ENCODE measurements around the gene IFI27L2. TPM values are rescaled to one million over a fixed set of nuclear protein-coding genes. Genes with fewer than 3 reads are reported as not detected.

Gene IFI27L2
- total and polyA plus RNA-seq, 2 donors (not counting 1 experiment from before 2014, with no cell fraction given): 91.4 to 225 TPM

DNA sequence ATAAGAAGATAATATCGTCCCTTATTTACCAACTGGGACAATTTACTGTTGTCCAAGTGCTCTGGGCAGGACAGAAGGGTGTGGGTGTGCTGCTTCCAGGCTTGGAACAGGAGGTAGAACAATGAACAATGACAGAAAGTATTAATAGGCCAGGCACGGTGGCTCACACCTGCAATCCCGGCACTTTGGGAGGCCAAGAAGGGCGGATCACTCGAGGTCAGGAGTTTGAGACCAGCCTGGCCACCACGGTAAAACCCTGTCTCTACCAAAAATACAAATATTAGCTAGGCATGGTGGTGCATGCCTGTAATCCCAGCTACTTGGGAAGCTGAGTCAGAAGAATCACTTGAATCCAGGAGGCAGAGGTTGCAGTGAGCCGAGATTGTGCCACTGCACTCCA is 16.3 kb downstream of the IFI27L2 start:
- no peak overlapping the region for H3K9ac ChIP-seq (ENCODE audit: insufficient read depth, low read length)
- H3K9me3 ChIP-seq (ENCODE audit: control insufficient read depth, insufficient read depth, low read depth, low read length): no peaks in the 10 kb centered on the region
- H3K27me3 ChIP-seq (ENCODE audit: control insufficient read depth, insufficient read depth, low read length): peaks cover 3% of the 10 kb centered on the region
- H3K79me2 ChIP-seq (ENCODE audit: control insufficient read depth, insufficient read depth, low read length): no peaks in the 10 kb centered on the region
- DNase-seq (ENCODE audit: low read depth in 2 of 2): no peak
- no peak overlapping the region for H2AFZ ChIP-seq (ENCODE audit: low read length)
- no peak overlapping the region for H3K4me3 ChIP-seq (replicated peaks in 1 of 4; ENCODE audit: control extremely low read depth in 1 of 4, insufficient read depth in 1 of 4, low read depth in 3 of 4, low read length in 4 of 4)
- TF ChIP-seq, protein P1, sequence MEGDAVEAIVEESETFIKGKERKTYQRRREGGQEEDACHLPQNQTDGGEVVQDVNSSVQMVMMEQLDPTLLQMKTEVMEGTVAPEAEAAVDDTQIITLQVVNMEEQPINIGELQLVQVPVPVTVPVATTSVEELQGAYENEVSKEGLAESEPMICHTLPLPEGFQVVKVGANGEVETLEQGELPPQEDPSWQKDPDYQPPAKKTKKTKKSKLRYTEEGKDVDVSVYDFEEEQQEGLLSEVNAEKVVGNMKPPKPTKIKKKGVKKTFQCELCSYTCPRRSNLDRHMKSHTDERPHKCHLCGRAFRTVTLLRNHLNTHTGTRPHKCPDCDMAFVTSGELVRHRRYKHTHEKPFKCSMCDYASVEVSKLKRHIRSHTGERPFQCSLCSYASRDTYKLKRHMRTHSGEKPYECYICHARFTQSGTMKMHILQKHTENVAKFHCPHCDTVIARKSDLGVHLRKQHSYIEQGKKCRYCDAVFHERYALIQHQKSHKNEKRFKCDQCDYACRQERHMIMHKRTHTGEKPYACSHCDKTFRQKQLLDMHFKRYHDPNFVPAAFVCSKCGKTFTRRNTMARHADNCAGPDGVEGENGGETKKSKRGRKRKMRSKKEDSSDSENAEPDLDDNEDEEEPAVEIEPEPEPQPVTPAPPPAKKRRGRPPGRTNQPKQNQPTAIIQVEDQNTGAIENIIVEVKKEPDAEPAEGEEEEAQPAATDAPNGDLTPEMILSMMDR (conservative IDR thresholded peaks at IDR 0.05 in 1 of 2, IDR thresholded peaks at IDR 0.05 in 1 of 2; ENCODE audit: low read depth in 1 of 2, low read length in 2 of 2): no peak
- no peak for TF ChIP-seq EZH2 (IDR thresholded peaks at IDR 0.05; ENCODE audit: low read length, missing control alignments)
- no peaks in the 10 kb centered on the region for H3K36me3 ChIP-seq (ENCODE audit: control insufficient read depth, insufficient read depth, low read length)
- no peaks in the 10 kb centered on the region for H4K20me1 ChIP-seq (ENCODE audit: control insufficient read depth, extremely low read depth, insufficient read depth, low read length)
- H3K27ac ChIP-seq (ENCODE audit: insufficient read depth, low read length): no peak overlapping the region
- H3K4me1 ChIP-seq (ENCODE audit: control insufficient read depth, extremely low read depth, insufficient read depth, low read length): no peaks in the 10 kb centered on the region
- H3K4me2 ChIP-seq (ENCODE audit: extremely low read depth, insufficient read depth, low read length): no peak overlapping the region

- no peaks in the 10 kb centered on the region for H3K36me3 ChIP-seq (ENCODE audit: control insufficient read depth, insufficient read depth, low read length)
- H3K27me3 ChIP-seq (ENCODE audit: control insufficient read depth, insufficient read depth, low read length): peaks cover 3% of the 10 kb centered on the region
- H3K79me2 ChIP-seq (ENCODE audit: control insufficient read depth, insufficient read depth, low read length): no peaks in the 10 kb centered on the region
- TF ChIP-seq, protein P1 (conservative IDR thresholded peaks at IDR 0.05 in 1 of 2, IDR thresholded peaks at IDR 0.05 in 1 of 2; ENCODE audit: low read depth in 1 of 2, low read length in 2 of 2): no peak
- no peak for TF ChIP-seq EZH2 (IDR thresholded peaks at IDR 0.05; ENCODE audit: low read length, missing control alignments)
- no peak overlapping the region for H2AFZ ChIP-seq (ENCODE audit: low read length)
- no peaks in the 10 kb centered on the region for H4K20me1 ChIP-seq (ENCODE audit: control insufficient read depth, extremely low read depth, insufficient read depth, low read length)
- no peak overlapping the region for H3K27ac ChIP-seq (ENCODE audit: insufficient read depth, low read length)
- no peak overlapping the region for H3K9ac ChIP-seq (ENCODE audit: insufficient read depth, low read length)
- DNase-seq (ENCODE audit: low read depth in 2 of 2): no peak
- no peaks in the 10 kb centered on the region for H3K4me1 ChIP-seq (ENCODE audit: control insufficient read depth, extremely low read depth, insufficient read depth, low read length)
- H3K4me3 ChIP-seq (replicated peaks in 1 of 4; ENCODE audit: control extremely low read depth in 1 of 4, insufficient read depth in 1 of 4, low read depth in 3 of 4, low read length in 4 of 4): no peak overlapping the region
- H3K4me2 ChIP-seq (ENCODE audit: extremely low read depth, insufficient read depth, low read length): no peak overlapping the region
- no peaks in the 10 kb centered on the region for H3K9me3 ChIP-seq (ENCODE audit: control insufficient read depth, insufficient read depth, low read depth, low read length)
These were observed 16.8 kb downstream of the IFI27L2 start for GRCh38 chr14:94112513-94113063.

GRCh38 chr14:94111276-94112095 is 17.9 kb downstream of the IFI27L2 start:
- H3K36me3 ChIP-seq (ENCODE audit: control insufficient read depth, insufficient read depth, low read length): no peaks in the 10 kb centered on the region
- no peak for DNase-seq (ENCODE audit: low read depth in 2 of 2)
- no peak overlapping the region for H3K27ac ChIP-seq (ENCODE audit: insufficient read depth, low read length)
- H3K4me2 ChIP-seq (ENCODE audit: extremely low read depth, insufficient read depth, low read length): no peak overlapping the region
- H3K4me1 ChIP-seq (ENCODE audit: control insufficient read depth, extremely low read depth, insufficient read depth, low read length): no peaks in the 10 kb centered on the region
- no peaks in the 10 kb centered on the region for H3K9me3 ChIP-seq (ENCODE audit: control insufficient read depth, insufficient read depth, low read depth, low read length)
- H3K4me3 ChIP-seq (replicated peaks in 1 of 4; ENCODE audit: control extremely low read depth in 1 of 4, insufficient read depth in 1 of 4, low read depth in 3 of 4, low read length in 4 of 4): no peak overlapping the region
- H4K20me1 ChIP-seq (ENCODE audit: control insufficient read depth, extremely low read depth, insufficient read depth, low read length): no peaks in the 10 kb centered on the region
- no peak overlapping the region for H2AFZ ChIP-seq (ENCODE audit: low read length)
- peaks cover 3% of the 10 kb centered on the region for H3K27me3 ChIP-seq (ENCODE audit: control insufficient read depth, insufficient read depth, low read length)
- H3K9ac ChIP-seq (ENCODE audit: insufficient read depth, low read length): no peak overlapping the region
- H3K79me2 ChIP-seq (ENCODE audit: control insufficient read depth, insufficient read depth, low read length): no peaks in the 10 kb centered on the region
- TF ChIP-seq EZH2 (IDR thresholded peaks at IDR 0.05; ENCODE audit: low read length, missing control alignments): no peak
- TF ChIP-seq, protein P1 (conservative IDR thresholded peaks at IDR 0.05 in 1 of 2, IDR thresholded peaks at IDR 0.05 in 1 of 2; ENCODE audit: low read depth in 1 of 2, low read length in 2 of 2): no peak
